GM21367 (cell line): Measurements from ENCODE around the gene INPP5B.
"Not testable (repeated sequence)": the region's sequence is repeated elsewhere in the genome, so short reads cannot be mapped to it uniquely, and the experiment has no call there.

Source experiments
- ATAC-seq: cut with Tn5 transposase; IDR thresholded peaks from one replicate; pipeline ENCODE4 v1.9.1; 2021; ENCODE audit not compliant: unreplicated experiment

INPP5B gene

DNA sequence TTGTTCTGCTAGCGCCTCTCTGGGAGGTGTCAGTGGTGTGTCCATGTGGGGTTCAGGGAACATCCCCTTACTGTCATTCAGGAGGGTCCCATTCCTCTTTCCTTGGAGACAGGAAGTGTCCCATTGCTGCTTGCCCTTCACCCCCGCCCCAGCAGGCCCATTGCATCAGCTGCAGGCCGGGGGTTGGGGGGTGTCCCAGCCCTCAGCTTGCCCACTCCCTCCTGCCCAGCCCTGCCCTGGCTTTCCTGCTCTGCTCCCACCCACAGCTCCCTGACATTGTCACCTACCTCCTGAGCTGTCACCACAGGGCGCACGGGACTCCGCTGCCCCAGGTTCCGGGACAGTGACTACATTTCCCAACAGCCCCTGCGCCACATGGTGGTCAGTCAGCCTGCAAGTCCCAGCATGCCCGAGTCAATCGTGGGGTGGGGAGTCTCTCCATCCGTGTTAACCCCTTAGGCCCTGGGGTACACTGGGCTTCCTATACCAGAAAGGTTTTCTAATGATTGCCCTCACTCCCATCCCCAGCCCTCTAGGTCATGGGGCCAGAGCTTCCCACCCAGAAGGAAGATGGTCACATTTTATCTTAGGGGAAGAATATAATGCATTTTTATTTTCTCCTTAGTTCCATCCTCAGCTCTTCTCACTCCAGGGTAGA lies at the start of gene INPP5B:
Gene INPP5B, minus strand, starts transcription at position 351 of the 658 bp plus-strand sequence. CDS start 745 bp downstream, outside the sequence.
- ATAC-seq = peak; percentile 58

GRCh38 chr1:37995751-37996345 lies 49.0 kb upstream of the INPP5B start:
- ATAC-seq = no peak

DNA sequence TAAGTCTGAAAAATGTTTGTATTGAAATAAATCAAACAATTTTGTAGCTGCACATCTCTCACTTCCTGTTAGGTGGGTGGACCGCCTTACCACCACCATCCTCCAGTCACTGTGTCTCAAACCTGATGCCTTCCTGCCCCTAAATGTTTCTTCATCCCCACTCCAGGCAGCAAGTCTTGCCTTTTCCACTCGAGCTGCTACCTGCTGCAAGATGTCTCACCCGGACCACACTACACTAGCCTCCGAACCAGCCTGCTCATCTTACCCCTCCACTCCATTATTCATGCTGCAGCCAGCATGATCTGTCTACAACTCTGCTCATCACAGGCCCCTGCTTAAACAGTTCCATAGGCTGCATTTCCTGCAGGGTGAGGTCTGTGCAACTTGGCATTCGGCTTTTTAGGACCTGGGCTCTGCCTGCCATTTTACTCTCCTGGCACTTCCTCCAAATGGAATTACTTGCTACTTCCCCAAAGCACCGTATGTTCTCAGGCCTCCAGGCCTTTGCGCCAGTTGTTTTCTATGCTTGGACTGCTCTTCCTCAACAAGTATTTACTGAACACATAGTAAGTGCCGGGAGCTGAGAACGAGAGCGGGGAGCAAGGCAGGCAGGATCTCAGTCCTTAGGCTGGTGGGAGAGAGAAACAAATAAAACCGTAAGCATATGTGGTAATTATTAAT lies 48.2 kb upstream of the INPP5B start:
- ATAC-seq = no peak

- peak; percentile 37 for ATAC-seq
Observed at GRCh38 chr1:37989361-37989930, 42.6 kb upstream of the INPP5B start.

DNA sequence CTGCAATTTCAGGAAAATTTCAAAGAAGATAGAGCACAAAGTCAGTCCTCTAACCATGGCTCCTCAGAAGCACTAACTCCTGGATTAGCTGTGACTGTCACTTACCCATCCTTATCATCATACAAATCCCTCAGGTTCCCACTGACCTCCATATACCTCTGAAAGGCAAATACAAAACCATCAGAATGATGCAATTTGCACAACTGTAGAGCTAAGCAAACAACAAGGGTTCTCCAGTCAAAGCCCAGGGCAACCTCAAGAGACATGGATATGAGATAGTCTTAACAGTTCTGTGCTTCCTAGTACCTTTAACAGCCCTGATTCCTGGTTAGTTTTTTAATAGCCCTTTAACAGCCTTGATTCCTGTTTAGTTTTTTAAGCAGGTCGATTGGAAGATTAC lies 40.8 kb upstream of the INPP5B start:
- no peak for ATAC-seq

DNA sequence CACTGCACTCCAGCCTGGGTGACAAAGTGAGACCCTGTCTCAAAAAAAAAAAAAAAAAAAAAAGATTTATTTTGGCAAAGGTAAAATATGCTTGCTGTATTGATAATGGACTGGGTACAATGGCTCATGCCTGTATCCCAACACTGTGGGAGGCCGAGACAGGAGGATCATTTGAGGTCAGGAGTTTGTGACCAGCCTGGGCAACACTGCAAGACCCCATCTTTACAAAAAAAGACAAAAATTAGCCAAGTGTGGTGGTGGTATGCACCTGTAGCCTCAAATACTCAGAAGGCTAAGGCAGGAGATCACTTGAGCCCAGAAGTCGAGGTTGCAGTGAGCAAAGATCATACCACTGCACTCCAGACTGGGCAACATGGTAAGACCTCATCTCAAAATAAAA lies 36.7 kb upstream of the INPP5B start:
- no peak for ATAC-seq

DNA sequence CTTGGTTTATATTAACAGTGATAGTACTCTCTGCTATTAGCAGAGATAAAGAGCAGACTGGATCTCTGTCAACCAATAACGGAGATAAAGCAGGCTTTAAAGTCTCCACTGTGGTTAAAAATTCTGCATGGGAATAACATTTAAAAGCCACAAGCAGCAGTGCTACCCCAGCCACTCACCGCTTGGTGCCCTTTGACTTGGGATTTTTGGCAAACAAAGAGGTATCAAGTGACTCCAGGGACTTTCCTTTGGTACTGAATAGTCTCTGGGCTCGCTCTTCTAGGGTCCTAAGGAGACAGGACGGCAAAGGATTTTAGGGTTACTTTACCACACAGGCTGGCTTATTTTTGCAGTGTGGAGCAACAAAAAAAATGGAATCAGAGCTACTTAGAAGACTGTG lies 31.7 kb upstream of the INPP5B start:
- ATAC-seq = no peak

- not testable (repeated sequence) for ATAC-seq
Observed at GRCh38 chr1:37975083-37975482, 28.2 kb upstream of the INPP5B start.

DNA sequence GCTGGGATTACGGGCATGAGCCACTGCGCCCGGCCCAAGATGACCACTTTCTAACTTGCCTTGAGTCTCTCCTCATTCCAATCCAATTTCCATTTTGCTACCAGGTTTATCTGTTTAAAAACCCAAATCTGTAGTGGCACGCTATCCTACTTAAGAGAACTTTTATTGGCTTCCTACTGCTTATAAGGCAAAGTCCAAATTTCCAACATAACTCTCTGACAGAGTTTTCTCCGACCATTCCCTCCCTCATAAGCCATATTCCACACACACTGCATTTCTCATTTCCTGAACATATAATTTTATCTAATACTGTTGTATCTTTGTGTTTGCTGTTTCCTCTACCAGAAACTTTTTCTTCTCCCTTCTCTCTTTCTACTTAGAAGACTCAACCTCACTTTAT lies 27.7 kb upstream of the INPP5B start:
- no peak for ATAC-seq

GRCh38 chr1:37973684-37974083 lies 26.8 kb upstream of the INPP5B start:
- not testable (repeated sequence) for ATAC-seq

DNA sequence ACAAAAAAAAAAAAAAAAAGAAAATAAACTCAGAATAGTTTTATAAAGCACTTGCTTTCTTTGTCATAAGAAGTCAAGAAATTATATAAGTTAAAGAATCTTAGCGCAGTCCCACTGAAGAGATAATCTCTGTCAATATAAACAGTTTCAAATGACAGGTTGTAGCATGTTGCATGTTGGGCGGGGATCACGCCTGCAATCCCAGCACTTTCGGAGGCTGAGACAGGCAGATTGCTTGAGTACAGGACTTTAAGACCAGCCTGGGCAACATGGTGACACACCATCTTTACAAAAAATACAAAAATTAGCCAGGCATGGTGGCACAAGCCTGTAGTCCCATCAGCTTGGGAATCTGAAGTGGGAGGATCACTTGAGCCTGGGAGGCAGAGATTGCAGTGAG lies 18.4 kb upstream of the INPP5B start:
- ATAC-seq = no peak

DNA sequence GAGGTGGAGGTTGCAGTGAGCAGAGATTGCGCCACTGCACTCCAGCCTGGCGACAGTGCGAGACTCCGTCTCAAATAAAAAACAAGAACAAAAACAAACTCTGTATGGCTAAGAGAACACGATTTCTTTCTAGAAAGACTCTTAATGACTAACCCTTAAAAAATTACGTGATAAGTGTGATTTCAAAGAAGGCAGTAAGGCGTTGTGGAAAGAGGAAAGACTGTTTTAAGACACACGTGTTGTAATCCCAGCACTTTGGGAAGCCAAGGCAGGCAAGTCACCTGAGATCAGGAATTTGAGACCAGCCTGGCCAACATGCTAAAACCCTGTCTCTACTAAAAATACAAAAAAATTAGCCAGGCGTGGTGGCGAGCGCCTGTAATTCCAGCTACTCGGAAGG lies 17.3 kb upstream of the INPP5B start:
- ATAC-seq = not testable (repeated sequence)

DNA sequence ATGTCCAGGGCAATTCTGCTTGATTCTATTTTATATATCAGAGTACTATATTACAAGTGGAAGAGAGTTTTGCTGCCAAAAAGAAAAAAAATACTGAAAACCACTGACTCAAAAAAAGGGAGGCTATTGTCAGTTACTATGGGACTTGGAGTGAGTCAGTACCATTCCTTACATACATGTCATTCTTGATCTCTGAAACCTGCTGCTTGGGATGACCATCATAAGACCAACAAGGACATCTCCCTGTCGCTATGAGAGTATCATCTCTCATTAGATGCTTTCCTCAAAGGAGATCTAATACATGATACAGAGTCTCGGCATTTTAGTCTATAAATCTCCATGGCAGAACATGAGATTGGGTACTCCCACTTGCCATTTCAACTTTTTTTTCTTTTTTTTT lies 11.8 kb upstream of the INPP5B start:
- ATAC-seq = no peak

DNA sequence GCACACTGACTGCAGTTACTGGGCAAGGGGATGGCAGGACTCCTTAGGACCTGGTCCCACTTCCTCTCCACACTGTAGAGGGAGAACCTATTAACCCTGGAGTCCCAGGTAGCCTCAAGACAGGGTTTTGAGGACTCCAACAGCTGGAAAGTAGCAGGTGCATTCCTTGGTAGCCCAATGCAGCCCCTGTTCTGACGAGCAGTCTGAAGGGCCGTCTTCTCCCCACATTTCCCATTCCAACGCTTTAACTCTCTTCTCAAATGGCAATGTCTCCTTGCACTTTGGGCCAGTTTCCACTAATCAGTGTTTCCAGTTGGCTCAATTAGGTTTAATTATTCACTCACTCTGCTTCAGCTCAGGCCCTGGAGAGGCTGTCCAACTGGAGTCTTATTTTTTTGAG lies 8.8 kb upstream of the INPP5B start:
- ATAC-seq = no peak

- ATAC-seq = no peak
Observed at GRCh38 chr1:37954316-37954971, 7.6 kb upstream of the INPP5B start.

- ATAC-seq = no peak
Observed at GRCh38 chr1:37952738-37953137, 5.9 kb upstream of the INPP5B start.

DNA sequence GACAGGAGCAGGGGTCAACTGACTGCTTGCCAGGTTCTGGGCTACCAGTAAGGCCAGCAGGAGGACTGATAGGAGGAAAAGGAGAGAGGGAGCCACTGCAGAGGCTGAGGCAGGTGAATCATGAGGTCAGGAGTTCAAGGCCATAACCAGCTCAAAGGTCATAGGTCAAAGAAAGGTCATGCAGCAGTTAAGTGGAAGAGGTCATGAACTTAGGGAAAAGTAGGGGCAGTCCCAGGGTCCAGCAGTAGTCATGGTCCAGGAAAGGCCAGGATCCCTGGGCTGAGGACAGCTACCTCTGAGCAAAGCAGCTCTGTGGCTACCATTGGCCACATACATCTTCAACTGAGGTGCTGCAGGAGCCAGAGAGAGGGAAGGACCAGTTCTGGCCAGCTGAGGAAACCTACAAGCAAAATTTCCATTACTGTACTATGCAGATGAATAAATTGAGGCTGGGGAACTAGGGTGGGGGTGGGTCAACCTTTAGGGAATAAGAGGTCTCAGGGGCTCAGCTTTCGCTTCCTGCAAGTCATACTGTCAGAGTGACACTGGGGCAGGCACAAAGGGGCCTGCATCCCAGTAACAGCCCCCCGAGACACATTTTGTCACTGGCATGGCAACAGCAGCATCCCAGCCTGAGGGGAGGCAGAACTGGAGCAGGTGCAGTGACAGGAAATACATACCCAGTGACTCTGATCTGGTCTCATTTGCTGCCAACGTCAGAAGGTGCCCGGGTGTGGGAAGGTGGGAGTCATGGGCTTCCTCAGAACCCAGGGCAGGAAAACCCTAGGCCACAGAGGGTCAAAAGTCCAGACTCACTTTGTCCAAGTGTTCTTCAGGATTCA lies 5.2 kb upstream of the INPP5B start:
- ATAC-seq = no peak

DNA sequence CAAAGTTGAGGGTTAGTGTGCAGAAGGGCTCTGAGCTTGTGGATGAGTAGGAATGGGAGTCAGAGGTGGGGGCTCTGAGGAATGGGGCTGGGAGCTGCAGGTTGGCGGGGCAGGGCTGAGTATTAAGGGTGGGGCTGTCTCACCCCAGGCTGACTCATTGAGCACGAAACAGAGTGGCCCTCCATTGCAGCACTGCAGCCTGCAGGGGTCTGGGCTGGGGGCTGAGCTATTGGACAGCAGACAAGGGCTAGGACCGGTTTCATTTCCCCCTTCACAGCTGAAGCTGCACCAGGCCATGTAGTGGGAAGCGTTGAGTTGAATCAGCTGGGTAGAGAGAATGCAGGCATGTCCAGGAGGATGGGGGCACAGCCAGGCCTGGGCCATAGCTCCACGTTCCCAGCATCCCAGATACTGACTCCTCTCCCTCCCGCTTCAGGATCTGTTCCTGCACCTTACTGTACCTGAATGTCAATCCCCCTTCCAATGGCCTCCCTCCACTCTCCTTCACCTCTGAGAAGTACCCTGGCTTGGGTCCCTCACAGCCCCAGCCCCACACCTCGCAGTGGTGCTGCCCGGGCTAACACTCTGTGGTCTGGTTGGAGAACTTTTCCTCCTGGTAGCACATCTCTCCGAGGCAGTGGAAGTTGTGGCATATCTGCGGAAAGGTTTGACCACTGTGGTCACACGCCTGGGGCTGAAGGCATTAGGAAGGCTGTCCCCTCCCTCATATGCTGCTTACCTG lies 4.4 kb upstream of the INPP5B start:
- no peak for ATAC-seq

DNA sequence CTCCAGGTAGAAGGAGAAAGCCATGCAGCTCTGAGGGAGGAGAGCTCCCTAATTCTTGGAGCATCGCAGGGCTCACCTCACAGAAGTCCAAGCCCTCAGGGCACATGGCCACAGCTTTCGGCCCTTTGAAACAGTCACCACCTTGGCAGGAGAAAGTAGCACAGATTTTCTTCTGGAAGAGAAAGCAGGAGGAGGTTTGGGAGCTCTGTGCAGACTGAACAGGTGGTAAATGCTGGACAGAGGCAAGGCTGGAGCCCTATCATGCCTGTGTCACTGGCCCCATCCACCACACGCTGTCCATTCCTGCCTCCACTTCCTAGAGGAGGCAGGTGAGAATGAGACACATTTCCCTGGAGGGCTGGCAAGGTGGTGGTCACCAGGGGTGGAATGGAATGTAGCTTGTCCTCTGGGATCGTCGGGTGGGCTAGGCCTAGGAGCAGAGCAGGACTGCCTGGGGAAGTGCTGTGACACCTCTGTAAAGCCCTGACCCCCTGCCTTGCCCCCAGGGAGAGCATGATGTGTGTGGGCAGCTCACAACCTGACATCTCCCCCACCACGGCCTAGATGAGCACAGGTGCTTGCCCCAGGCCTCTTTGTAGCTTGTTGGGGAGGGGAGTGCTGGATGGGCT lies 2.8 kb upstream of the INPP5B start:
- ATAC-seq = no peak
